Panc1 (cell line): Measurements from ENCODE around the gene HOXB2. TPM values are rescaled to one million over a fixed set of nuclear protein-coding genes. Genes with fewer than 3 reads are reported as not detected.

Source experiments
- ATAC-seq: fragments of 200-7000 bp; cut with Tn5 transposase; 2 replicates; pipeline ENCODE4 v1.9.1; 2020; ENCODE audit warnings: mild to moderate bottlenecking, moderate library complexity
- BruUV-seq: library from RNA; stranded (reverse); fragments of 400-500 nt; replicated peaks from 2 replicates; lab custom pipeline; 2021; lab: Mats Ljungman, UMichigan
- CTCF ChIA-PET: fragments of 300-600 bp; sonication (Branson Sonifier 250); formaldehyde crosslinking; loops from one replicate; lab custom pipeline; 2022; ENCODE audit warnings: antibody characterized with exemption; lab: Charles Lee
- POLR2A ChIA-PET: fragments of 300-600 bp; sonication (Branson Sonifier 250); formaldehyde crosslinking; loops from one replicate; lab custom pipeline; 2022; ENCODE audit warnings: antibody characterized with exemption; lab: Charles Lee
- DNase-seq: peaks from one replicate; pipeline ENCODE4 v3.0.0-alpha.2; 2010; ENCODE audit warnings: low read depth, low spot score
- H3K27ac ChIP-seq: 2 replicates; pipeline ENCODE4 v1.5.1; 2011; ENCODE audit warnings: mild to moderate bottlenecking, low read length, inconsistent platforms
- H3K27me3 ChIP-seq: fragments of 200-500 bp; sonication (Bioruptor generic); 2 replicates; pipeline ENCODE4 v1.6.0; 2014; ENCODE audit warnings: low read length, inconsistent platforms; ENCODE audit not compliant: control insufficient read depth, insufficient read depth
- H3K36me3 ChIP-seq: fragments of 200-500 bp; sonication (Bioruptor generic); 2 replicates; pipeline ENCODE4 v1.5.1; 2014; ENCODE audit warnings: inconsistent platforms, mild to moderate bottlenecking, low read length, moderate library complexity; ENCODE audit not compliant: control insufficient read depth, insufficient read depth
- H3K4me1 ChIP-seq: 2 replicates; pipeline ENCODE4 v1.5.1; 2011; ENCODE audit warnings: inconsistent platforms, mild to moderate bottlenecking, low read length, moderate library complexity; ENCODE audit not compliant: control insufficient read depth, insufficient read depth
- H3K4me3 ChIP-seq, 2 experiments: 2 replicates each; pipeline ENCODE4 v1.5.1; 2011 to 2012; ENCODE audit warnings: low read depth in 2 of 2, low read length in 2 of 2, mild to moderate bottlenecking in 2 of 2, inconsistent platforms in 1 of 2, moderate library complexity in 1 of 2
- H3K9me3 ChIP-seq: fragments of 200-500 bp; sonication (Bioruptor generic); 2 replicates; pipeline ENCODE4 v1.5.1; 2014; ENCODE audit warnings: low read depth, mild to moderate bottlenecking, inconsistent platforms, low read length, moderate library complexity; ENCODE audit not compliant: control insufficient read depth, insufficient read depth
- CTCF ChIP-seq: fragments of 450-650 bp; IDR thresholded peaks from 2 replicates; pipeline ENCODE4 v1.5.1; 2017; ENCODE audit warnings: mild to moderate bottlenecking
- POLR2AphosphoS5 ChIP-seq: IDR thresholded peaks from 2 replicates; pipeline ENCODE4 v1.6.1; 2012; ENCODE audit warnings: mild to moderate bottlenecking, low read depth, low read length, moderate library complexity
- SIN3A ChIP-seq: IDR thresholded peaks from 2 replicates; pipeline ENCODE4 v1.6.1; 2012; ENCODE audit warnings: low read depth, mild to moderate bottlenecking, low read length, moderate library complexity, borderline replicate concordance; ENCODE audit not compliant: insufficient read depth
- TCF7L2 ChIP-seq: IDR thresholded peaks from 2 replicates; pipeline ENCODE4 v1.6.1; 2011; ENCODE audit warnings: mild to moderate bottlenecking, low read depth, low read length, inconsistent platforms
- in situ Hi-C: cut with HindIII; loops from 2 replicates; pipeline ENCODE4 v1.10.0; 2016; ENCODE audit warnings: low sequenced_read_pairs, low pct_unique_long_range_greater_than_20kb
- intact Hi-C: fragments of 100-400 bp; cut with micrococcal nuclease; formaldehyde crosslinking; loops from one replicate; pipeline ENCODE4 v1.10.0; 2022; ENCODE audit not compliant: unreplicated experiment
- total RNA-seq: library from RNA; stranded (reverse); gene quantifications from one replicate; pipeline ENCODE4 v1.2.1, GENCODE V29; 2021; ENCODE audit not compliant: unreplicated experiment
- TF ChIP-seq, protein P1 (sequence below), 2 experiments: IDR thresholded peaks; 2 replicates each; pipeline ENCODE4 v1.6.1; 2011 to 2012; ENCODE audit warnings: low read depth in 2 of 2, control low read depth in 1 of 2, low read length in 1 of 2, mild to moderate bottlenecking in 1 of 2, moderate library complexity in 1 of 2; ENCODE audit not compliant: insufficient read depth in 1 of 2

Gene HOXB2
- total RNA-seq, 1 experiment from 2014 or later = 70.1 TPM

GRCh38 chr17:48554412-48555257 lies 9.7 kb upstream of the HOXB2 start:
- TF ChIP-seq CTCF (no peak), POLR2AphosphoS5 (peak; percentile 15; the same call in 1 of the 2 replicates), TCF7L2 (no peak), SIN3A (peak; percentile 58; the same call in 1 of the 2 replicates)
- TF ChIP-seq, protein P1, sequence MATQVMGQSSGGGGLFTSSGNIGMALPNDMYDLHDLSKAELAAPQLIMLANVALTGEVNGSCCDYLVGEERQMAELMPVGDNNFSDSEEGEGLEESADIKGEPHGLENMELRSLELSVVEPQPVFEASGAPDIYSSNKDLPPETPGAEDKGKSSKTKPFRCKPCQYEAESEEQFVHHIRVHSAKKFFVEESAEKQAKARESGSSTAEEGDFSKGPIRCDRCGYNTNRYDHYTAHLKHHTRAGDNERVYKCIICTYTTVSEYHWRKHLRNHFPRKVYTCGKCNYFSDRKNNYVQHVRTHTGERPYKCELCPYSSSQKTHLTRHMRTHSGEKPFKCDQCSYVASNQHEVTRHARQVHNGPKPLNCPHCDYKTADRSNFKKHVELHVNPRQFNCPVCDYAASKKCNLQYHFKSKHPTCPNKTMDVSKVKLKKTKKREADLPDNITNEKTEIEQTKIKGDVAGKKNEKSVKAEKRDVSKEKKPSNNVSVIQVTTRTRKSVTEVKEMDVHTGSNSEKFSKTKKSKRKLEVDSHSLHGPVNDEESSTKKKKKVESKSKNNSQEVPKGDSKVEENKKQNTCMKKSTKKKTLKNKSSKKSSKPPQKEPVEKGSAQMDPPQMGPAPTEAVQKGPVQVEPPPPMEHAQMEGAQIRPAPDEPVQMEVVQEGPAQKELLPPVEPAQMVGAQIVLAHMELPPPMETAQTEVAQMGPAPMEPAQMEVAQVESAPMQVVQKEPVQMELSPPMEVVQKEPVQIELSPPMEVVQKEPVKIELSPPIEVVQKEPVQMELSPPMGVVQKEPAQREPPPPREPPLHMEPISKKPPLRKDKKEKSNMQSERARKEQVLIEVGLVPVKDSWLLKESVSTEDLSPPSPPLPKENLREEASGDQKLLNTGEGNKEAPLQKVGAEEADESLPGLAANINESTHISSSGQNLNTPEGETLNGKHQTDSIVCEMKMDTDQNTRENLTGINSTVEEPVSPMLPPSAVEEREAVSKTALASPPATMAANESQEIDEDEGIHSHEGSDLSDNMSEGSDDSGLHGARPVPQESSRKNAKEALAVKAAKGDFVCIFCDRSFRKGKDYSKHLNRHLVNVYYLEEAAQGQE (IDR thresholded peaks at IDR 0.05; ENCODE audit: insufficient read depth in 1 of 2, low read depth in 2 of 2, low read length in 1 of 2) = 0 out of 4 replicates have a peak, but pooled peaks of 1 of the 2 experiments have one; percentile 43
- in situ Hi-C loops (loop anchor here (5.0 kb wide), 1 partner anchor 63 kb away; the partner anchor contains the start of gene HOXB8), intact Hi-C loops (loop anchor here (2.0 kb wide), 1 partner anchor 64 kb away; no protein-coding TSS in a partner anchor)
- H3K9me3 ChIP-seq = no peaks in the 10 kb centered on the region
- H3K27me3 ChIP-seq = no peaks in the 10 kb centered on the region
- BruUV-seq = no TSS peak
- POLR2A ChIA-PET = interaction anchor here (0.6 to 0.7 kb wide), 2 partner anchors 12 to 219 kb away, joined by 3 read pairs; no protein-coding TSS in a partner anchor
- CTCF ChIA-PET = interaction anchor here (0.6 to 1.0 kb wide), 2 partner anchors 34 to 221 kb away, joined by 3 to 4 read pairs; no protein-coding TSS in a partner anchor
- ATAC-seq (peak; percentile 13), DNase-seq (no peak)
- peak overlapping the region; percentile 52 to 61 for H3K4me3 ChIP-seq
- peaks cover 16% of the 10 kb centered on the region for H3K36me3 ChIP-seq
- H3K27ac ChIP-seq = peak overlapping the region; percentile 99
- H3K4me1 ChIP-seq = peaks cover 80% of the 10 kb centered on the region

- H3K36me3 ChIP-seq = peaks cover 24% of the 10 kb centered on the region
- in situ Hi-C loops (no loop called here), intact Hi-C loops (loop anchor here (2.0 kb wide), 1 partner anchor 65 kb away; no protein-coding TSS in a partner anchor)
- no peak for ATAC-seq
- POLR2A ChIA-PET = no interaction called here
- BruUV-seq = no TSS peak
- peak overlapping the region; percentile 52 to 61 for H3K4me3 ChIP-seq
- CTCF ChIA-PET = no interaction called here
- DNase-seq = no peak
- H3K4me1 ChIP-seq = peaks cover 80% of the 10 kb centered on the region
- H3K27me3 ChIP-seq = no peaks in the 10 kb centered on the region
- peak overlapping the region; percentile 99 for H3K27ac ChIP-seq
- no peak for TF ChIP-seq CTCF
- TF ChIP-seq, protein P1 (IDR thresholded peaks at IDR 0.05; ENCODE audit: insufficient read depth in 1 of 2, low read depth in 2 of 2, low read length in 1 of 2) = no peak
- no peak for TF ChIP-seq TCF7L2
- TF ChIP-seq POLR2AphosphoS5 = no peak
- TF ChIP-seq SIN3A = no peak
- no peaks in the 10 kb centered on the region for H3K9me3 ChIP-seq
Observed at GRCh38 chr17:48553826-48554225, 8.9 kb upstream of the HOXB2 start.
